MV-4-11 (cell line): ENCODE results near the gene MTA1.

Experiments used
- DNase-seq: peaks from one replicate; lab custom pipeline; 2025; lab: John Stamatoyannopoulos, UW

Gene MTA1

GRCh38 chr14:105487986-105488777, 68.6 kb downstream of the MTA1 start:
- DNase-seq = peak; percentile 37

- DNase-seq = no peak
Observed at GRCh38 chr14:105488781-105489541, 69.3 kb downstream of the MTA1 start.

GRCh38 chr14:105489542-105490266, 70.1 kb downstream of the MTA1 start:
- peak; percentile 74 for DNase-seq

GRCh38 chr14:105490267-105490571, 70.6 kb downstream of the MTA1 start:
- DNase-seq = no peak

- DNase-seq = peak; percentile 100
Observed at GRCh38 chr14:105490572-105491365, 71.1 kb downstream of the MTA1 start, which contains the start of gene TEDC1. Gene TEDC1 (plus strand): TSS chr14:105491246. CDS start chr14:105491376, 130 bp downstream.

GRCh38 chr14:105491366-105491973, 71.8 kb downstream of the MTA1 start:
- DNase-seq = peak; percentile 79

- DNase-seq = no peak
Observed at GRCh38 chr14:105492031-105492970, 72.7 kb downstream of the MTA1 start.

GRCh38 chr14:105492971-105493871, 73.6 kb downstream of the MTA1 start:
- DNase-seq = no peak

- DNase-seq = no peak
Observed at GRCh38 chr14:105493921-105494605, 74.4 kb downstream of the MTA1 start.

- no peak for DNase-seq
Observed at GRCh38 chr14:105494606-105494929, 74.9 kb downstream of the MTA1 start.

GRCh38 chr14:105495101-105495989, 75.7 kb downstream of the MTA1 start:
- no peak for DNase-seq

GRCh38 chr14:105495990-105496830, 76.6 kb downstream of the MTA1 start:
- DNase-seq = no peak

- no peak for DNase-seq
Observed at GRCh38 chr14:105496831-105497591, 77.4 kb downstream of the MTA1 start.

- DNase-seq = no peak
Observed at GRCh38 chr14:105497671-105498429, 78.2 kb downstream of the MTA1 start.
